Neural cell (in vitro differentiated cells): Measurements from ENCODE around the gene ZCCHC17. TPM values are rescaled to one million over a fixed set of nuclear protein-coding genes. Genes with fewer than 3 reads are reported as not detected.
"Not testable (repeated sequence)": the region's sequence is repeated elsewhere in the genome, so short reads cannot be mapped to it uniquely, and the experiment has no call there.

Experiments used
- H2AFZ ChIP-seq: fragments of 200-600, 300-800 bp; sonication (generic), shearing (Covaris generic); 2 replicates; pipeline ENCODE4 v1.6.0; 2014; ENCODE audit warnings: low read depth, mild to moderate bottlenecking, antibody characterized with exemption, low read length, moderate library complexity
- H3F3A ChIP-seq: fragments of 200-600 bp; shearing (Covaris generic); 2 replicates; pipeline ENCODE4 v1.6.1; 2016; ENCODE audit warnings: mild to moderate bottlenecking, moderate library complexity, mixed read lengths, antibody characterized with exemption, low read length; ENCODE audit not compliant: insufficient read depth, poor library complexity, severe bottlenecking
- H3K27ac ChIP-seq: fragments of 200-600, 300-800 bp; sonication (generic), shearing (Covaris generic); 2 replicates; pipeline ENCODE4 v1.5.1; 2014; ENCODE audit warnings: mild to moderate bottlenecking, low read length, moderate library complexity
- H3K27me3 ChIP-seq: fragments of 300-800, 200-600 bp; sonication (generic), shearing (Covaris generic); 2 replicates; pipeline ENCODE4 v1.6.0; 2014; ENCODE audit warnings: mild to moderate bottlenecking, low read depth, low read length, moderate library complexity; ENCODE audit not compliant: insufficient read depth
- H3K36me3 ChIP-seq: fragments of 300-800, 200-600 bp; sonication (generic), shearing (Covaris generic); 2 replicates; pipeline ENCODE4 v1.5.1; 2014; ENCODE audit warnings: mild to moderate bottlenecking, antibody characterized with exemption, low read length, moderate library complexity; ENCODE audit not compliant: insufficient read depth
- H3K4me2 ChIP-seq: fragments of 300-800, 200-600 bp; sonication (generic), shearing (Covaris generic); 2 replicates; pipeline ENCODE4 v1.6.0; 2014; ENCODE audit warnings: mild to moderate bottlenecking, low read length
- H3K4me3 ChIP-seq: fragments of 300-800, 200-600 bp; sonication (generic), shearing (Covaris generic); 2 replicates; pipeline ENCODE4 v1.5.1; 2014; ENCODE audit warnings: mild to moderate bottlenecking, low read length, moderate library complexity
- H3K79me2 ChIP-seq: fragments of 200-600 bp; shearing (Covaris generic); replicated peaks from 2 replicates; pipeline ENCODE4 v1.6.0; 2014; ENCODE audit warnings: mild to moderate bottlenecking, low read length, moderate library complexity; ENCODE audit not compliant: insufficient read depth
- H3K9ac ChIP-seq: fragments of 300-800, 200-600 bp; sonication (generic), shearing (Covaris generic); 2 replicates; pipeline ENCODE4 v1.6.1; 2016; ENCODE audit warnings: mild to moderate bottlenecking, low read length, mixed read lengths
- H3K9me2 ChIP-seq: fragments of 200-600 bp; shearing (Covaris generic); 2 replicates; pipeline ENCODE4 v1.6.1; 2016; ENCODE audit warnings: mild to moderate bottlenecking, low read length, mixed read lengths; ENCODE audit not compliant: insufficient read depth
- H3K9me3 ChIP-seq: fragments of 200-600, 300-800 bp; sonication (generic), shearing (Covaris generic); 2 replicates; pipeline ENCODE4 v1.6.1; 2016; ENCODE audit warnings: mild to moderate bottlenecking, mixed run types, low read length, moderate library complexity, mixed read lengths
- H4K20me1 ChIP-seq: fragments of 200-600 bp; shearing (Covaris generic); 2 replicates; pipeline ENCODE4 v1.6.1; 2016; ENCODE audit warnings: mild to moderate bottlenecking, mixed run types; ENCODE audit not compliant: insufficient read depth
- EP300 ChIP-seq: fragments of 450-650 bp; conservative IDR thresholded peaks from 2 replicates; pipeline ENCODE4 v1.6.1; 2014; ENCODE audit warnings: antibody characterized with exemption, mild to moderate bottlenecking, moderate library complexity; ENCODE audit not compliant: poor library complexity, severe bottlenecking
- EZH2 ChIP-seq: fragments of 200-600, 300-800 bp; shearing (Covaris generic), sonication (generic); IDR thresholded peaks from 2 replicates; pipeline ENCODE4 v1.6.1; 2014; ENCODE audit warnings: antibody characterized with exemption, low read length, borderline replicate concordance, mild to moderate bottlenecking; ENCODE audit not compliant: insufficient read depth, poor library complexity, severe bottlenecking
- MXI1 ChIP-seq: fragments of 450-650 bp; conservative IDR thresholded peaks from 2 replicates; pipeline ENCODE4 v1.6.1; 2014; ENCODE audit warnings: antibody characterized with exemption, mild to moderate bottlenecking; ENCODE audit not compliant: poor library complexity, severe bottlenecking
- POLR2AphosphoS5 ChIP-seq: IDR thresholded peaks from 2 replicates; pipeline ENCODE4 v1.6.1; 2012
- RAD21 ChIP-seq: fragments of 450-650 bp; conservative IDR thresholded peaks from 2 replicates; pipeline ENCODE4 v1.6.1; 2014; ENCODE audit warnings: antibody characterized with exemption, mild to moderate bottlenecking, moderate library complexity
- SMC3 ChIP-seq: fragments of 450-650 bp; conservative IDR thresholded peaks from 2 replicates; pipeline ENCODE4 v1.6.1; 2014; ENCODE audit warnings: antibody characterized with exemption, mild to moderate bottlenecking, moderate library complexity; ENCODE audit not compliant: poor library complexity
- TAF1 ChIP-seq: IDR thresholded peaks from 2 replicates; pipeline ENCODE4 v1.6.1; 2012; ENCODE audit warnings: low read depth
- polyA plus RNA-seq: library from polyadenylated mRNA; depleted of rRNA; stranded (reverse); fragments of >200 nt; gene quantifications from 2 replicates; pipeline ENCODE4 v1.2.3, GENCODE V29; 2014
- TF ChIP-seq, protein P1 (sequence below): fragments of 450-650 bp; IDR thresholded peaks from 2 replicates; pipeline ENCODE4 v1.5.1; 2014; ENCODE audit warnings: antibody characterized with exemption, mild to moderate bottlenecking, moderate library complexity; ENCODE audit not compliant: poor library complexity, severe bottlenecking
- TF ChIP-seq, protein P2 (sequence below): IDR thresholded peaks from 2 replicates; pipeline ENCODE4 v1.6.1; 2012; ENCODE audit warnings: borderline replicate concordance

Gene ZCCHC17
- polyA plus RNA-seq, 1 donor from 2014 or later: 146 TPM

DNA sequence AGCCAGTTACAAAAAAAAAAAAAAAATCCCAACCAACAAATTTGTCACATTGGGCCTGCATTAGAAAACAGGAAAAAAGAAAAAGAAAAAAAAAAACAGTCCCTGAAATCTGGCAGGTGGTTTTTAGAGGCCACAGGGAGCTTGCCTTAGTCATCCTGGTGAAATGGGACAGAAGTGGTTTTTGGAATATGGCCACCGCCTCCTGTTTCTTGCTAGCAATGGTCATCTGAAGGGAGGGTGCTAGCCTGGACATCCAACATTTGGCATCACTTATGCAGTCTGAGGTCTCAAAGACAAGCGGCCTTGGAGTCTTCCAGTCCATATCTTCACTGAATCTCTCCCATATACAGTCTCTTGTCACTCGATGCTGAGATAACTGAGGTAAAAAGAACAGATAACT is 37.1 kb upstream of the ZCCHC17 start:
- Histone ChIP-seq H3K4me2 (no peak overlapping the region), H3K36me3 (no peaks in the 10 kb centered on the region)

DNA sequence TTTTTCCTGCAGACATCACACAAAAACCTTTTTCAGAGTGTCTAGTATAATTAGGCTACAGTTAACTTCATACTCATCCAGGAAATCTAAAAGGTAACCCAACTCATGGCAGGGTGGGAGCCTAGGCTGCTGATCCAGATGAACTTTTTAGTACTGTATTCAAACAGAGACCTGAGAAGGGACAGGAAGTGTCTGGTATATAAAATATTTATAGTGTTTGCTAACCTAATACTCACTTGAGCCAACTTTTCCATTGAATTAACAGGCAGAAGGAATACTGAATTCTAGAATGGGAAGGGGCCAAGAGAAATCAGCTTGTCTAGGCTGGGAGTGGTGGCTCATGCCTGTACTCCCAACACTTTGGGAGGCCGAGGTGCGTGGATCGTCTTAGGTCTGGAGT is 34.9 kb upstream of the ZCCHC17 start:
- TF ChIP-seq, protein P1, sequence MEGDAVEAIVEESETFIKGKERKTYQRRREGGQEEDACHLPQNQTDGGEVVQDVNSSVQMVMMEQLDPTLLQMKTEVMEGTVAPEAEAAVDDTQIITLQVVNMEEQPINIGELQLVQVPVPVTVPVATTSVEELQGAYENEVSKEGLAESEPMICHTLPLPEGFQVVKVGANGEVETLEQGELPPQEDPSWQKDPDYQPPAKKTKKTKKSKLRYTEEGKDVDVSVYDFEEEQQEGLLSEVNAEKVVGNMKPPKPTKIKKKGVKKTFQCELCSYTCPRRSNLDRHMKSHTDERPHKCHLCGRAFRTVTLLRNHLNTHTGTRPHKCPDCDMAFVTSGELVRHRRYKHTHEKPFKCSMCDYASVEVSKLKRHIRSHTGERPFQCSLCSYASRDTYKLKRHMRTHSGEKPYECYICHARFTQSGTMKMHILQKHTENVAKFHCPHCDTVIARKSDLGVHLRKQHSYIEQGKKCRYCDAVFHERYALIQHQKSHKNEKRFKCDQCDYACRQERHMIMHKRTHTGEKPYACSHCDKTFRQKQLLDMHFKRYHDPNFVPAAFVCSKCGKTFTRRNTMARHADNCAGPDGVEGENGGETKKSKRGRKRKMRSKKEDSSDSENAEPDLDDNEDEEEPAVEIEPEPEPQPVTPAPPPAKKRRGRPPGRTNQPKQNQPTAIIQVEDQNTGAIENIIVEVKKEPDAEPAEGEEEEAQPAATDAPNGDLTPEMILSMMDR: no peak
- no peak for TF ChIP-seq EZH2
- no peak for TF ChIP-seq RAD21
- TF ChIP-seq SMC3: no peak
- TF ChIP-seq, protein P2, sequence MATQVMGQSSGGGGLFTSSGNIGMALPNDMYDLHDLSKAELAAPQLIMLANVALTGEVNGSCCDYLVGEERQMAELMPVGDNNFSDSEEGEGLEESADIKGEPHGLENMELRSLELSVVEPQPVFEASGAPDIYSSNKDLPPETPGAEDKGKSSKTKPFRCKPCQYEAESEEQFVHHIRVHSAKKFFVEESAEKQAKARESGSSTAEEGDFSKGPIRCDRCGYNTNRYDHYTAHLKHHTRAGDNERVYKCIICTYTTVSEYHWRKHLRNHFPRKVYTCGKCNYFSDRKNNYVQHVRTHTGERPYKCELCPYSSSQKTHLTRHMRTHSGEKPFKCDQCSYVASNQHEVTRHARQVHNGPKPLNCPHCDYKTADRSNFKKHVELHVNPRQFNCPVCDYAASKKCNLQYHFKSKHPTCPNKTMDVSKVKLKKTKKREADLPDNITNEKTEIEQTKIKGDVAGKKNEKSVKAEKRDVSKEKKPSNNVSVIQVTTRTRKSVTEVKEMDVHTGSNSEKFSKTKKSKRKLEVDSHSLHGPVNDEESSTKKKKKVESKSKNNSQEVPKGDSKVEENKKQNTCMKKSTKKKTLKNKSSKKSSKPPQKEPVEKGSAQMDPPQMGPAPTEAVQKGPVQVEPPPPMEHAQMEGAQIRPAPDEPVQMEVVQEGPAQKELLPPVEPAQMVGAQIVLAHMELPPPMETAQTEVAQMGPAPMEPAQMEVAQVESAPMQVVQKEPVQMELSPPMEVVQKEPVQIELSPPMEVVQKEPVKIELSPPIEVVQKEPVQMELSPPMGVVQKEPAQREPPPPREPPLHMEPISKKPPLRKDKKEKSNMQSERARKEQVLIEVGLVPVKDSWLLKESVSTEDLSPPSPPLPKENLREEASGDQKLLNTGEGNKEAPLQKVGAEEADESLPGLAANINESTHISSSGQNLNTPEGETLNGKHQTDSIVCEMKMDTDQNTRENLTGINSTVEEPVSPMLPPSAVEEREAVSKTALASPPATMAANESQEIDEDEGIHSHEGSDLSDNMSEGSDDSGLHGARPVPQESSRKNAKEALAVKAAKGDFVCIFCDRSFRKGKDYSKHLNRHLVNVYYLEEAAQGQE: no peak
- no peak for TF ChIP-seq MXI1
- no peak for TF ChIP-seq TAF1
- no peak for TF ChIP-seq EP300
- no peak for TF ChIP-seq POLR2AphosphoS5
- Histone ChIP-seq H3K36me3 (no peaks in the 10 kb centered on the region), H3K79me2 (no peaks in the 10 kb centered on the region)

More for the DNA sequence above, 37.1 kb upstream of the ZCCHC17 start:
- no peaks in the 10 kb centered on the region for H3F3A ChIP-seq
- no peak overlapping the region for H3K9ac ChIP-seq
- H3K27me3 ChIP-seq: no peaks in the 10 kb centered on the region
- no peaks in the 10 kb centered on the region for H4K20me1 ChIP-seq
- H3K9me3 ChIP-seq: no peaks in the 10 kb centered on the region
- H3K27ac ChIP-seq: no peak overlapping the region
- no peak overlapping the region for H3K4me3 ChIP-seq
- H3K9me2 ChIP-seq: no peaks in the 10 kb centered on the region
- no peaks in the 10 kb centered on the region for H3K79me2 ChIP-seq
- TF ChIP-seq, protein P2: no peak
- TF ChIP-seq RAD21: no peak
- TF ChIP-seq TAF1: no peak
- no peak for TF ChIP-seq POLR2AphosphoS5
- no peak for TF ChIP-seq EZH2
- no peak for TF ChIP-seq MXI1
- TF ChIP-seq EP300: no peak
- TF ChIP-seq SMC3: no peak
- TF ChIP-seq, protein P1: no peak
- no peak overlapping the region for H2AFZ ChIP-seq

DNA sequence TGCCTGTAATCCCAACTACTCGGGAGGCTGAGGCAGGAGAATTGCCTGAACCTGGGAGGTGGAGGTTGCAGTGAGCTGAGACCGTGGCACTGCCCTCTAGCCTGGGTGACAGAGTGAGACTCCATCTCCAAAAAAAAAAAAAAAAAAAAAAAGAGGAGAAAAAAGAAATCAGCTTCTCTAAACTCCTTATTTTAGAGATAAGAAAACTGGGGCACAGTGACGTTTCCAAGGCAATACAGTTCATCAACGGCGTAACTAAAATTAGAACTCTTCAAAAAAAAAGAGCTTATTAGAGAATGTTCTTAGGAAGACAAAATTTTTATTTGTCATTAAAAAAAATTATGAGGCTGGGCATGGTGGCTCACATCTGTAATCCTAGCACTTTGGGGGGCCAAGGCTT is 34.4 kb upstream of the ZCCHC17 start:
- H3K4me3 ChIP-seq, H2AFZ ChIP-seq, H3K27ac ChIP-seq, H3K9ac ChIP-seq, H3K4me2 ChIP-seq, H4K20me1 ChIP-seq, H3K79me2 ChIP-seq, H3F3A ChIP-seq, H3K36me3 ChIP-seq, H3K27me3 ChIP-seq, H3K9me2 ChIP-seq, H3K9me3 ChIP-seq: not testable (repeated sequence)

More for the DNA sequence above, 34.9 kb upstream of the ZCCHC17 start:
- H3F3A ChIP-seq: no peaks in the 10 kb centered on the region
- H3K4me2 ChIP-seq: no peak overlapping the region
- H3K27me3 ChIP-seq: no peaks in the 10 kb centered on the region
- H3K4me3 ChIP-seq: no peak overlapping the region
- no peak overlapping the region for H2AFZ ChIP-seq
- no peak overlapping the region for H3K27ac ChIP-seq
- H4K20me1 ChIP-seq: no peaks in the 10 kb centered on the region
- H3K9me2 ChIP-seq: no peaks in the 10 kb centered on the region
- H3K9me3 ChIP-seq: no peaks in the 10 kb centered on the region
- H3K9ac ChIP-seq: no peak overlapping the region
